HuH-7 (cell line): ENCODE measurements around the gene DNAJC30.

Experiments
- DNase-seq: peaks from one replicate; pipeline ENCODE4 v3.0.0; 2011; ENCODE audit warnings: low spot score

The DNAJC30 gene

GRCh38 chr7:73646785-73647724 lies 36.2 kb downstream of the DNAJC30 start:
- DNase-seq = no peak

GRCh38 chr7:73645643-73646174 lies 37.5 kb downstream of the DNAJC30 start:
- no peak for DNase-seq

- DNase-seq = no peak
Measured at GRCh38 chr7:73644688-73645286, 38.5 kb downstream of the DNAJC30 start.

- DNase-seq = no peak
Measured at GRCh38 chr7:73642834-73643233, 40.4 kb downstream of the DNAJC30 start.

- DNase-seq = no peak
Measured at GRCh38 chr7:73638911-73639310, 44.3 kb downstream of the DNAJC30 start.

- DNase-seq = no peak
Measured at GRCh38 chr7:73635428-73636200, 47.6 kb downstream of the DNAJC30 start.

- no peak for DNase-seq
Measured at GRCh38 chr7:73633844-73634243, 49.4 kb downstream of the DNAJC30 start.

- DNase-seq = no peak
Measured at GRCh38 chr7:73633323-73633722, 49.9 kb downstream of the DNAJC30 start.

- no peak for DNase-seq
Measured at GRCh38 chr7:73631558-73631957, 51.7 kb downstream of the DNAJC30 start.
